HG02840 (cell line): ENCODE results near the gene RBBP9.
A peak's percentile ranks its signal among the peaks of the same experiment; 100 is the strongest.
"Not testable (repeated sequence)": the region's sequence is repeated elsewhere in the genome, so short reads cannot be mapped to it uniquely, and the experiment has no call there.

ENCODE experiments used
- ATAC-seq: cut with Tn5 transposase; IDR thresholded peaks from one replicate; pipeline ENCODE4 v1.9.1; 2021; ENCODE audit warnings: mild to moderate bottlenecking, moderate library complexity, moderate number of reproducible peaks; ENCODE audit not compliant: unreplicated experiment, low FRiP score

Gene RBBP9

GRCh38 chr20:18506744-18507143 is 9.7 kb upstream of the RBBP9 start:
- no peak for ATAC-seq

GRCh38 chr20:18504479-18505060 is 7.5 kb upstream of the RBBP9 start:
- no peak for ATAC-seq

- ATAC-seq = not testable (repeated sequence)
Observed at GRCh38 chr20:18501672-18502071, 4.6 kb upstream of the RBBP9 start.

GRCh38 chr20:18497603-18498002 is 578 bp upstream of the RBBP9 start:
- no peak for ATAC-seq

GRCh38 chr20:18496042-18496441 is 983 bp downstream of the RBBP9 start:
- no peak for ATAC-seq

GRCh38 chr20:18488301-18488700 is 8.7 kb downstream of the RBBP9 start:
- ATAC-seq = no peak

- ATAC-seq = no peak
Observed at GRCh38 chr20:18481596-18481995, 15.4 kb downstream of the RBBP9 start.

- no peak for ATAC-seq
Observed at GRCh38 chr20:18477821-18478220, 19.2 kb downstream of the RBBP9 start.

- no peak for ATAC-seq
Observed at GRCh38 chr20:18477218-18477617, 19.8 kb downstream of the RBBP9 start.

- peak; percentile 92 for ATAC-seq
Observed at GRCh38 chr20:18466894-18467730, 29.9 kb downstream of the RBBP9 start, which contains the start of the genes DZANK1 and POLR3F. Gene DZANK1 (minus strand): TSS chr20:18467030. CDS start chr20:18465358, 1,672 bp downstream. Gene POLR3F (plus strand): TSS chr20:18467390. CDS start chr20:18467507, 117 bp downstream.

GRCh38 chr20:18466574-18466893 is 30.5 kb downstream of the RBBP9 start:
- peak; percentile 31 for ATAC-seq

GRCh38 chr20:18465536-18466200 is 31.4 kb downstream of the RBBP9 start:
- no peak for ATAC-seq

GRCh38 chr20:18456600-18456999 is 40.4 kb downstream of the RBBP9 start:
- no peak for ATAC-seq

- no peak for ATAC-seq
Observed at GRCh38 chr20:18443886-18444285, 53.1 kb downstream of the RBBP9 start.

- ATAC-seq = no peak
Observed at GRCh38 chr20:18440403-18440802, 56.6 kb downstream of the RBBP9 start.

GRCh38 chr20:18436847-18437246 is 60.2 kb downstream of the RBBP9 start:
- ATAC-seq = no peak
